NCI-H226 (cell line): ENCODE measurements around the gene VKORC1L1.
"Not testable (repeated sequence)": the region's sequence is repeated elsewhere in the genome, so short reads cannot be mapped to it uniquely, and the experiment has no call there.

Source experiments
- DNase-seq: peaks from one replicate; pipeline ENCODE4 v3.0.0-alpha.2; 2015

The VKORC1L1 gene

GRCh38 chr7:65872776-65873581 is at the start of gene VKORC1L1:
VKORC1L1 (plus strand) TSS chr7:65873074; CDS start chr7:65873372, 298 bp downstream.
- peak; percentile 89 for DNase-seq

DNA sequence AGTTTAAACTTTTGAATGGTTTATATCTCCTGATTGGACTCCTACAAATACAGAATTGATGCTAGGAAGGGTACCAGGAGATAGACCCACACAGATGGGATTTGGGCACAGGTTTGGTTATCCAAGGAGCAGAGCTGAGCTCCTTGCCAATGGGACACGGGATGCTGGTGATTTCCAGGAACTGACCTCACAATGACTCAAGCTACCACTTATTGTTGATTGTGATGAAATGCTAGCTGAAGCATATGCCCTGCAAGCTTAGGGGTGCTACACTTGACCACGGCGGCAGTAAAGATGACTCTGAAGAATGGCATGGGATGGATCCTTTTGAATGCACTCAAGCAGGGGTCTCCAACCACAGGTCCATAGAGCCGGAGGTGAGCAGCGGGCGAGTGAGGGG is 45.5 kb upstream of the VKORC1L1 start:
- no peak for DNase-seq

- peak; percentile 68 for DNase-seq
Measured at GRCh38 chr7:65832281-65832680, 40.6 kb upstream of the VKORC1L1 start.

- not testable (repeated sequence) for DNase-seq
Measured at GRCh38 chr7:65836684-65837083, 36.2 kb upstream of the VKORC1L1 start.

- DNase-seq, result peak; percentile 62
Measured at GRCh38 chr7:65837541-65837956, 35.3 kb upstream of the VKORC1L1 start.

GRCh38 chr7:65839846-65840245 is 33.0 kb upstream of the VKORC1L1 start:
- DNase-seq, result no peak

GRCh38 chr7:65840446-65840845 is 32.4 kb upstream of the VKORC1L1 start:
- no peak for DNase-seq

GRCh38 chr7:65843616-65844015 is 29.3 kb upstream of the VKORC1L1 start:
- not testable (repeated sequence) for DNase-seq

DNA sequence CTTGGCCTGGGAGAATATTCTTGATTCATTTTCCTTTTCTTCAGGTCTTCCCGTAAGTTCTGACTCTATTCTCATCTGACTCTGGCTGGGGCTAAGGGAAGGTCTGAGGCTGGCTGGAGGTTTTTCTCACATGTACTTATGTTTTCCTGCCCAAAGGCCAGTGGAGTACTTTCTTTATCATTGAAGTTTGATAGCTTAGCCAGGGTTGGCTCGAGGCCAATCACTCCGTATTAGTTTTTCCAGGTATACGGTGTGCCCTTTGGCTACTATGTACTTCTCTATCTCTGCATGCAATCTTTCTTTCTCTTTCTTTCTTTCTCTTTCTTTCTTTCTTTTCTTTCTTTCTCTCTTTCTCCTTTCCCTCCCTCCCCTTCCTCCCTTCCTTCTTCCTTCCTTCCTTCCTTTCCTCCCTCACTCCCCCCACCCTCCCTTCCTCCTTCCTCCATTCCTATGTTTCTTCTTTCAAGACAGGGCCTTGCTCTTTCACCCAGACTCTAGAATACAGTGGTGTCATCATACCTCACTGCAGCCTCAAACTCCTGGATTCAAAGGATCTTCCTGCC is 26.8 kb upstream of the VKORC1L1 start:
- DNase-seq, result no peak

DNA sequence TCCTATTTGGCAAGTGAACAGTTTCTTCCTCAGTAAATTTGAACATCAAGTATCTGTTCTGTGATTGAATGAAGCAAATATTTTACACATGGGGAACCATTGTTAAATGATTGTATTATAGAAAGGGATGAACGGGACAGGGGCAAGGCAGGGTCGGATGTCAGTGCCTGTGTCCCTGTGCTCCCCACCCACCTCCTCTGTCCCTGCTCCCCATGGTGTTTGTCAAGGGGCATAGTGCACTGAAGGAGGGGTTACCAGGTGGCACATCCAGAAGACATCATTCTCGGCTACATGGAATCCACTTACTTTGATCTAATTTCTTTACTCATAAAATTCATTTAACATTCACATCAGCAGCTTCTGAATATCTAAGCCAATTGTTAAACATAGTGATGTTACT is 19.4 kb upstream of the VKORC1L1 start:
- DNase-seq, result not testable (repeated sequence)

GRCh38 chr7:65853892-65854291 is 19.0 kb upstream of the VKORC1L1 start:
- not testable (repeated sequence) for DNase-seq

DNA sequence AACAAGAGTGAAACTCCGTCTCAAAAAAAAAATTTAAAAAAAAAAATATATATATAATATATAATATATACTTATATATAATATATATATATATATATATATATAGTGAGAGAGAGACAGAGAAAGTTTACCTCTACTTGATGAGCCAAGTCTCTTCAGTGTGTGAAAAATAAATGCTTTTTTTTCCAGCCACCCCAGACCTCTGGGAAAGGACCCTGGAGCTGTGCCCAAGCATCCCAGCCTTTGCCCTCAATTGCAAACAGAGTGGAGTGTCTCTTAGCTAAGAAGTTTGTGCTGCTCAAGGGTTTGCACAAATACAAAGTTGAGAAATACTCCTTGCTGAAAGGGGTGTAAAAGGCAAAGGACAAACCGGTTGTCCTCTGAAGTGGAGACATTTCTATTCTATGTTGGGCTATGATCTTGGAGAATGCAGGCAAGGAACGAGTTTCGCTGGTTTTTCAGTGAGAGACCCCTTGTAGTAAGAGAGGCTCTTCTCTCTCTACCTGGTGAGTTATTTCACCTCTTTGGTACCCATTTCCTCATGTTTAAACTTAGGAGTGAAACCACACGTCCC is 15.5 kb upstream of the VKORC1L1 start:
- DNase-seq, result not testable (repeated sequence)

DNA sequence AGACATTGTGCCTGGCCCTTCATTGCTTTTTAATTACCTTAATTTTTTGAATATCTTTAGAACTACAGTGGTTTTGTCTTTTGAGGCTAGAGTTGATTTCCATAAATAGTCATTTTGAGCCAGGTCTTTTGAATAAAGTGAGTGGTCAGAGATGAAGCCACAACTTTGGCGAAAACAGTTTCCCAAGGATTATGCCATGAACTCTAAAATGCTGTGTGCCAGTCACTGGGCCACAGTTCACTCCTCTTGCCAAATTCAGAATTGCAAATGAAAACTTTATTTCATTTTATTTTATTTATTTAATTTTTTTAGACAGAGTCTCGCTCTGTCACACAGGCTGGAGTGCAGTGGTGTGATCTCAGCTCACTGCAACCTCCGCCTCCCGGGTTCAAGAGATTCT is 14.2 kb upstream of the VKORC1L1 start:
- not testable (repeated sequence) for DNase-seq

- DNase-seq, result not testable (repeated sequence)
Measured at GRCh38 chr7:65866244-65866643, 6.6 kb upstream of the VKORC1L1 start.

GRCh38 chr7:65867681-65868080 is 5.2 kb upstream of the VKORC1L1 start:
- DNase-seq, result not testable (repeated sequence)

GRCh38 chr7:65869312-65869711 is 3.6 kb upstream of the VKORC1L1 start:
- peak; percentile 70 for DNase-seq

DNA sequence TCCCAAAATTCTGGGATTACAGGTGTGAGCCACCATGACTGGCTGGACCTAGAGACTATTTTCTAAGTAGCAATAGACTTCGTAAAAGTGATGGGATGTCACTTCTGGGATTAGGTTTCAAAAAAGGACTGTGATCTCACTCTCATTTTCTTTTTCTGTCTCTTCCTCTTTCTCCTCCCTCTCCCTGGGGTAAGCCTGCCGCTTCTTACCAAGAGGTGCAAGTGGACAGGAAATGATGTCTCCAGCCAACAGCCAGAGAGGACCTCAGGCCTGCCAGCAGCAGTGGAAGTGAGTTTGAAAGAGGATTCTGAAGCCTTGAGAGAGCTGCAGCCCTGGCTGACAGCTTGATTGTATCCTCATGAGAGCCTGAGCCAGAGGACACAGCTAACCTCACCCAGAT is 1.4 kb upstream of the VKORC1L1 start:
- DNase-seq, result peak; percentile 10

GRCh38 chr7:65873582-65874193 is 814 bp downstream of the VKORC1L1 start:
- peak; percentile 2 for DNase-seq

DNA sequence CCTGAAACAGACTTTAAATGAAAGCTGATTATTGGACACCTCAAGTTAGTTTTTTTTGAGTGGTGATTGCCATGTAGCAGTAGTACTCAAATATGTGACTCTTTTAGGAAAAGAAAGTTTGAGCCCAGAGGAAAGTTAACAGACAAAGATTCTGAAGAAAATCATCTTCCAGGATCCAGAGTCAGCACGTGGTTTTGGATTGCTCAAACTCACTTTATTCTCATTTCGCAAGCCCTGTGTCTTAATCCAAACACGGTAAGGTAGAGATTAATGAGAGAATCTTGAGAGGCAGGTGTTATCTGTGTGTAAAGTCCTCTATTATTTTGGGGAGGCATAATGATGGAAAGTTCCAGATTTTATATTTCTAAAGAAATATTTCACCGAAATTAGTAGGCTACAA is 2.8 kb downstream of the VKORC1L1 start:
- DNase-seq, result not testable (repeated sequence)

DNA sequence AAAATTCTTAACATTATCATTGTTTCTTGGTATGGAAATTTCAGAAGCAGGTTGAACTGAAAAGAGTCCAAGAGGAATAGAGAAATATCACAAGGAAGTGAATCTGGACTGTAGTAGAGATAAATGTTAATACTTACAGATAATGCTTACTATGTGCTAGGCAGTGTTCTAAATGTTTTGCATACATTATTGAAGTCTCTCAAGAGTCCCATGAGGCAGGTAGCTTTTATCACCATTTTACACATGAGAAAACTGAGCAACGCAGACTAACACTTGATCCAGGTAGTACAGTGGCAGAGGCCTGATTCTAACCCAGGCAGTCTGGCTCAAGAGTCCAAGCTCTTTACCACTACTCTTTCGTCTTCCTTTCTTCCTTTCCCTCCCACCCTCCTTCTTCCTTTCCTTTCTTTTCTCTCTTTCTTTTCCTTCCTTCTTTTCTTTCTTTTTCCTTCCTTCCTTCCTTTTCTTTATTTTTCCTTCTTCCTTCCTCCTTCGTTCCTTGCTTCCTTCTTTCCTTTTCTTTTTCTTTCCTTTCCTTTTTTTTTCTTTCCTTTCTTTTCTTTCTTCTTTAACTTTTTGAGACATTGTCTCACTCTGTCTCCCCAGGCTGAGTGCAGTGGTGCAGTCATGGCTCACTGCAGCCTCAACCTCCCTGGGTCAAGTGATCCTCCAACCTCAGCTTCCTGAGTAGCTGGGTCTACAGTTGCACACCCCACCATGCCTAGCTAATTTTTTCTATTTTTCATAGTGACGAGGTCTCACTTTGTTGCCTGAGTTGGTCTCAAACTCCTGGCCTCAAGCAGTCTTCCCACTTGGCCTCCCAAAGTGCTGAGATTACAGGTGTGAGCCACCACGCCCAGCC is 6.6 kb downstream of the VKORC1L1 start:
- not testable (repeated sequence) for DNase-seq

GRCh38 chr7:65880242-65880641 is 7.4 kb downstream of the VKORC1L1 start:
- not testable (repeated sequence) for DNase-seq

DNA sequence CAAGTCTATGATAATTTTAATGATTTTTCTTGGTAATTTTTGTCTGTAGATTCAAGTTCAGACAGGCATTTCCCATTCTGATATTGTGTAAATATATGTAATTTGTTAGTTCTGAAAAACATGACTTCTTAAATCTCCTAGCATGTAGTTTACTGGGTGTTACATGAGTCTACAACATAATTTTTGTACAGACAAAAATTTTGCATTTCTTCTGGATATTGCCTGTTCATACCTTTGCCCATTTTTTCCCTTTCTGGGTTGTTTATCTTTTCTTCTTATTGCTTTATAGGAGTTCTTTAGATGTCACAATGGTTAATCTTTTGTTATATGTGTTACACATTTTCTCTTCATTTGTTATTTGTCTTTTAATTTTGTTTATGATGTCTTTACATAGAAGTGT is 12.1 kb downstream of the VKORC1L1 start:
- DNase-seq, result not testable (repeated sequence)

DNA sequence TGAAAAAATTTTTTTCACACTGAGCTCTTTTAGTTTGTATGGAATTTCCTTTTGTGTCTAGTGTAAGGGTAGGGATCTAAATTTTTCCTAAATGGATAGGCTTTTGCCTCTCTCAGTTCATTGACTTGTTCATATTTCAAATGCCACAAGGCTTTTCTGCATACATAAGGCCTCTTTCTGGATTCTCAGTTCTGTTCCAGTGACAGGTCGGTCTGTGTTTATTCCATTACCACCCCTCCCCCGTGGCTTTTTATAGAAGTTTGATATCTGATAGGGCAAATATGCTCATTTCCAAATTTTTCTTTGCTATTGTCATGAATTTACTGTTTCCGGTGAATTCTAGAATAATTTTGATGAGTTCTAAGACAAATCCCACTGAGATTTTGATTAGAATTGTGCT is 12.7 kb downstream of the VKORC1L1 start:
- DNase-seq, result not testable (repeated sequence)
